Activated T-cell treated with anti-CD3 and anti-CD28 coated beads, Interleukin-2, amount 50 U/mL, for 1 hour (primary cell): ENCODE measurements around the gene RUNX2.
"Not testable (repeated sequence)": the region's sequence is repeated elsewhere in the genome, so short reads cannot be mapped to it uniquely, and the experiment has no call there.

Experiments used
- DNase-seq: peaks from one replicate; pipeline ENCODE4 v3.0.0-alpha.2; 2020

The RUNX2 gene

GRCh38 chr6:45658958-45659357 is 330.8 kb downstream of the RUNX2 start:
- no peak for DNase-seq

DNA sequence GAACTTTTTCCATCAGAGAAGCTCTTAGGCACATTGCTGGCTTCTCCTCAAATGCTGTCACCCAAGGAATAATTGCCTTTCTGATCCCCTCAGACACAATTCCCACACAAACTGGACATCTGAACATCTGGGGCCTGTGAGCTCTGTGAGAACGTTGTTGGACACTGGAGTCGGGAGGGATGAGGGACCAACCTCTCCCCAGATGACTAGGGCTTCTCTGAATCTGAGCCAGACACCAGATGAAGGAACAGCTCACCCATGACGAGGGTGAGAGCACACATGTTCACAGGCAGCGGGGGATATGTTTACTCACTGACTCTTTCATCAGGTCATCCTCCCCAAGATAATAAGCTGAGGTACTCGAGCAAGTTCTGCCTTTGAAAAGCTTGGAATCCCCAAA is 333.5 kb downstream of the RUNX2 start:
- DNase-seq = no peak

GRCh38 chr6:45663251-45664221 is 335.4 kb downstream of the RUNX2 start:
- peak; percentile 45 for DNase-seq

DNA sequence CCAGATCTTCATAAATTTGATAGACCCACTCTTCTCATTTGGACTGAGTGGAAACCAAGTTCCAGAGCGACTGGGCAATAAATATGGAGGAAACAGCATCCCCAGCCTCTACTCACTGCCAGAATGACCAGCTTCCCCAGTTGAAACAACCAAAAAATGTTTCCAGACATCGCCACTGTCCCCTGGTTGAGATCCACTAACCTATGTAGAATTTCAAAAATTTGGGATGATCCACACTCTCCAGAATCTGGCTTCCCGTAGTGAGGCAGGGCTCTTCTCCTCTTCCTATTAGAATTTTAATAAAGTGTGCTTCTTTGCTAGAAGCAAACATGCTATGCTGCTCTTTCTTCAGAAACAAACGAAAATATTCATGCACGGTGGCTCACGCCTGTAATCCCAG is 336.6 kb downstream of the RUNX2 start:
- no peak for DNase-seq

- DNase-seq = no peak
These were observed 337.7 kb downstream of the RUNX2 start for GRCh38 chr6:45665859-45666258.

GRCh38 chr6:45666846-45667245 is 338.7 kb downstream of the RUNX2 start:
- no peak for DNase-seq

- DNase-seq = no peak
These were observed 339.2 kb downstream of the RUNX2 start for GRCh38 chr6:45667300-45667699.

GRCh38 chr6:45667766-45668165 is 339.6 kb downstream of the RUNX2 start:
- DNase-seq = no peak

- DNase-seq = no peak
These were observed 340.6 kb downstream of the RUNX2 start for GRCh38 chr6:45668705-45669104.

GRCh38 chr6:45673167-45673566 is 345.0 kb downstream of the RUNX2 start:
- not testable (repeated sequence) for DNase-seq

DNA sequence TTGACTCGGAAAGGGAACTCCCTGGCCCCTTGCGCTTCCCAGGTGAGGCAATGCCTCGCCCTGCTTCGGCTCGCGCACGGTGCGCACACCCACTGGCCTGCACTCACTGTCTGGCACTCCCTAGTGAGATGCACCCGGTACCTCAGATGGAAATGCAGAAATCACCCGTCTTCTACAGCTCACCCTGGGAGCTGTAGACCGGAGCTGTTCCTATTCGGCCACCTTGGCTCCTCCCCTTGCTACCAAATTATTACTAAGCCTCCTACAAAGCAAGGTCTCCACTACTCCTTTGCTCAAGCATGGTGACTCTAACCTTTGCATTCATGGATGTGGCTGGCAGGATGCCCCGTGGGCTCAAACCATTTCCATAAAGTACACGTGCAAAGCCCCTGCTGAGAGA is 347.0 kb downstream of the RUNX2 start:
- DNase-seq = not testable (repeated sequence)

- no peak for DNase-seq
These were observed 347.5 kb downstream of the RUNX2 start for GRCh38 chr6:45675634-45676033.

DNA sequence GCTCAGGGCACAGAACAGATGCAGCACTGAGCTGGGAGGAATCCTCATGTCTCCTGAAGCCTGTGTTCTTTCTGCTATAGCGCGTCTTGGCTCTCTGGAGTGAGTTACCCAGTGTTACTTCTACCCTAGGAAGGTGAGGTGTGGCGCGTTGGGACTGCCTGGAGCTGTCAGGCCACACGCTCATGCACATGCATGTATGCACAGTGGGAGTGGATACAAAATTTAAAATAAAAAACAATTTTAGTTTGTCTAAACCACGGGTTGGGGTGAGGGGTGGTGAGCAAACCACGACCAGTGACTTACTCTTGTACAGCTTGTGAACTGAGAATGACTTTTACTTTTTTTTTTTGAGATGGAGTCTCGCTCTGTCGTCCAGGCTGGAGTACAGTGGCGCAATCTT is 348.2 kb downstream of the RUNX2 start:
- DNase-seq = no peak

DNA sequence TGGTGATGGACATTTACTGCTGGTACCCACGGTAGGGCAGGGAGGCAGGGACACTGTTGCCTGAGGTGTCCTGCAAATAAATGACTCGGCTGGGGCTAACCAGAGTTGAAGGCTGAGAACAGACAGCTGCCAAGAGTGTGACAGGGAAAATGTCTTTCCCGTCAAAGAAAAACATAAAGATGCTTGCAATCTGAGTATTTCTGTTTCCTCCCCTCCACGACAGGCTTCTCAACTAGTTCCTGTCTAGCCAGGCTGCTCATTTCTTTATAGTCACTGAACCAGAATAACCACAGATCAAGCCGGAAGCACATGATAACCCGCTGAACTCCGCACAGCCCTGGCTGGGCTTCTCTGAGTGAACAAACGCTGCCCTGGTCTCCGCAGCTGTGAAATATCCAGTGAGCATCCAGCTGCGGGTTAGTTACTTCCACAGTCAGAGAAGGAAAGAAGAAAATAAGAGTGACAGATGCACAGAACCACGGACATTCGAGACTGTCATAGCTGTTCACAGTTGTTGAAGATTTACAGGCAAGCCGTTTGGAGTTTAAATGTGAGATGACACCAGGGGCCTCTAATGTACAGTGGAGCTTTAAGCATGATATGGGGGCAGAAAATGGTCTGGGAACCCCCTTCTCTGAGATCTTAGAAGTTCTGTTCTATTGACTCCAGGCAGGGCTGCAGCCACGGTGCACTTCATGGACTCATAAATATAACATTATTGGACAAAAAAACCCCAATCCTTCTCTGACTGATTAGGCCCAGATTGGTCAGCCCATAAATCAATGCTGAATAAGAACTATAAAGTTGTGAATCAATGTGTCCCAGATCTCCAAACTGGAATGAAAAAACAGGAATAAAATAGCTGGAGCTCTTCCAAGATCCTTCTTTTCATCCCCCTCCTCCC is 349.5 kb downstream of the RUNX2 start:
- peak; percentile 44 for DNase-seq

GRCh38 chr6:45678285-45678607 is 350.1 kb downstream of the RUNX2 start:
- DNase-seq = no peak

DNA sequence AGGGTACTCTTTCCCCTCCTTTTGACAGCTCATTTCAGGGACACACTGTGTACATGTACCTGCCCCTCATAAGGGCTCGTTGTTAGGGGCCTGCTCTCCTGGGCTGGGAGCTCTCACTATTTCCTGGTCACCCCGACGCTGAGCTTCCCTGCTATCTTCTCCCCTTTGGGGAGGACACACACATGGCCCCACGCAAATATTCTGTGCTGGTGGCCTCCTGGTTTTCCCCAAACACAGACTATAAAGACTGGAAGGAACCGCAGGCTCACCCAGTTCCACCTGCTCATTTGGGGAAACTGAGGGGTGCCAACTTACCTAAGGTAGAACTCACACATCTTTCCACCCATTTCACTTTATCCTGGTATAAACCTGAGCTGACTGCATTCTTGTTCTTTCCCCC is 351.0 kb downstream of the RUNX2 start:
- DNase-seq = no peak

GRCh38 chr6:45679631-45680030 is 351.5 kb downstream of the RUNX2 start:
- no peak for DNase-seq

- DNase-seq = no peak
These were observed 353.9 kb downstream of the RUNX2 start for GRCh38 chr6:45681860-45682511.

DNA sequence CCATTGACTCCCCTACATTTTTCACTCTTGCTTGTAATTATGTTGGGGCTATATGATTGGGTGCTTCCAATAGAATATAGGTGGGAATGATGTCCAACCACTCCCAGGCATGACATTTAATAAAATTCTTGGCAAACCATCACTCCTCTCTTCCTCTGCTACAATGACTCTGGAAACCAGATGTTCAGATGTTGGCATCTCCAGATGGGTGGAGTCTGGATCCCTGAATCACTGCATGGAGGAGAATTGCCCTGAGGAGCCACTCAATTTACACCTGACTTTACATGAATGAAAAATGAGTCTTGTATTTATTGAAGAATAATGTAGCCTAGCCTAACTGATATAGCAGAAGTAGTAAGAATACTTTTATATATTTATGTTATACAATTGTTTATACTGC is 356.3 kb downstream of the RUNX2 start:
- DNase-seq = no peak

DNA sequence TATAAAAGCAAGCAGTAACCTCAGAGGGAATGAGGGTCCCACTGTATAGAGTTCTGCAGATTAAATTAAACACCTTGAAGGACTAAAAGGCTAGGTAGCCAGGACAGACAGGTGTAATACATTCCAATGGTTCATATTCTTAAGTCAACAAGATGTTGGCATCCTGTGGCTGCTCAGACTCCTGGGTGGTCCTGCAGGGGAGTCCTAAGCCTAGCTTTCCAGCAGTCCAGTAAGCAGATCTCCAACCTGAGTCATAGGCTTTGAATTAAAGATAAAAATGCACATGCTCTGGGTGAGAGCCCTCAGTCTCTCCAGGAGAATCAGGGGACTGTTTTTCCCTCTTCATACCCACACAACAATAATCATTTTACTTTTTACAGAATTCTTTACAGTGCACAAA is 356.9 kb downstream of the RUNX2 start:
- no peak for DNase-seq

DNA sequence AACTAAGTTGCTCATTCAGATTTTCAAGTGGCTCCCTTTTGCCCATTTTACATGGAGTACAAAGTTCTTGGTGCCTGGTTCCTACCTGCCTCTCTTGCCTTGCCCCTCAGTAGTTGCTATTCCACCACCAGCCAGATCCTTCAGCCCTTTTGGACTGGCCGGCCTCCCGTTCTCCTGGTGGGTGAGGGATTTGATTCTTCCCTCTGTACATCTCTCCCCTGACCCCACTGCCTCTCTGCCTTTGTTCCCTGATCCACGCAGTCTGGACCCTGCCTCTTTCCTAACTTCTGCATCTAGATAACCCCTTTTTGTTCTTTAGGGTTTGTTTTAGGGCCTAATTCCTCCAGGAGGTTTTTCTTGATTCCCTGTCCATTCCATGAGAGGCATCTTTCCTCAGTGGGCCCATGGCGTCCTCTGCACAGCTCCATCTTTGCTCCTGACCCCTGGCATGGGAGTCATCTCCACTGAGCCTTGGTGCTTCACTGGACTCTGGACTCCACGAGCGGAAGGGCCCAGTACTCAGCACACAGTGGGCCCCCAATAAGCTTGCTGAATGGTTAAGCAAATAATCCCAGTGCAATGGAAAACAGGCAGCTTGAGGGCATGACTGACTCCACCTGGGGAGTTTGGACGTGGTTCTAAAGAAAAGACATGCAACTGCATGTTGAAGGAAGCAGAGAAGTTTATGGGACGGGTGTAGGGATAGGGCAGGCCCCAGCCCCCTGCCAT is 358.9 kb downstream of the RUNX2 start:
- DNase-seq = no peak

GRCh38 chr6:45687570-45687969 is 359.4 kb downstream of the RUNX2 start:
- DNase-seq = no peak

DNA sequence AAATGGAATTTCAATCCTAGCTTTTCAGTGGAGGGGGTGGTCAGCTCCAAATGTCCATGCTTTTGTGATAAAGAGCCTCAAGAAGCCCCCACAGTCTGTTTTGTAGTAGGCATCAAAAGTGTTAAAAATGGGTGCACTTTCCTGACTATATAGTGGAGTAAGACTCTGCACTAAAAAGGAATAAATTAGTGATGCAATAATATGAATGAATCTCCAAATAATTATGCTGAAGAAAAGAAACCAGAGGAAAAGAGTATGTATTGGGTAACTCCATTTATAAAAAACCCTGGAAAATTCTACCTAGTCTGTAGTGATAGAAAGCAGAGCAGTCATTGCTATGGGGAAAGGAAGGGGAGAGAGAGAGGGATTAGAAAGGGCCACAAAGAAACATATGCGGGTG is 360.1 kb downstream of the RUNX2 start:
- DNase-seq = no peak
